HG03521 (cell line): ENCODE data around the gene SDHA.
"Not testable (repeated sequence)": the region's sequence is repeated elsewhere in the genome, so short reads cannot be mapped to it uniquely, and the experiment has no call there.

Experiments
- ATAC-seq: cut with Tn5 transposase; IDR thresholded peaks from one replicate; pipeline ENCODE4 v1.9.1; 2021; ENCODE audit warnings: mild to moderate bottlenecking, moderate library complexity; ENCODE audit not compliant: unreplicated experiment

Gene SDHA

DNA sequence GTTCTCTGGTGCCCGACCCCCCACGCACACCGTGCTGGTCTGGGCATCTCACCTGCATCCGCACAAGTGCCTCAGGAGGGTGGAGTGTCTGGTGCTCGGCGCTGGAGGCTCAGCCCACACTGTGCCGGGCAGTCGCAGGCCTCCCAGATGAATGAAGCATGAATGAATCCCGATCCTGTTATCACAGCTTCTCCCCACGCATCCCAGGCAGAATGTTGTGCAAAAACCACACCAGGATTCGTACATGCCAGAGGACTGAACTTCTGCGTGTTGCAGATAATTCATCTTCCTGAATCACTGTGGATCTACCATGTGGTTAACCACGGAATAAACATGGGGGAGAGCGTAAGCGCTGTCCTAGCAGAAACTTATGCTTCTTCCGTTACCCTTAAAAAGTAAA is 78.8 kb downstream of the SDHA start:
- ATAC-seq, result not testable (repeated sequence)

- not testable (repeated sequence) for ATAC-seq
These were observed 79.3 kb downstream of the SDHA start for GRCh38 chr5:297448-297847.

DNA sequence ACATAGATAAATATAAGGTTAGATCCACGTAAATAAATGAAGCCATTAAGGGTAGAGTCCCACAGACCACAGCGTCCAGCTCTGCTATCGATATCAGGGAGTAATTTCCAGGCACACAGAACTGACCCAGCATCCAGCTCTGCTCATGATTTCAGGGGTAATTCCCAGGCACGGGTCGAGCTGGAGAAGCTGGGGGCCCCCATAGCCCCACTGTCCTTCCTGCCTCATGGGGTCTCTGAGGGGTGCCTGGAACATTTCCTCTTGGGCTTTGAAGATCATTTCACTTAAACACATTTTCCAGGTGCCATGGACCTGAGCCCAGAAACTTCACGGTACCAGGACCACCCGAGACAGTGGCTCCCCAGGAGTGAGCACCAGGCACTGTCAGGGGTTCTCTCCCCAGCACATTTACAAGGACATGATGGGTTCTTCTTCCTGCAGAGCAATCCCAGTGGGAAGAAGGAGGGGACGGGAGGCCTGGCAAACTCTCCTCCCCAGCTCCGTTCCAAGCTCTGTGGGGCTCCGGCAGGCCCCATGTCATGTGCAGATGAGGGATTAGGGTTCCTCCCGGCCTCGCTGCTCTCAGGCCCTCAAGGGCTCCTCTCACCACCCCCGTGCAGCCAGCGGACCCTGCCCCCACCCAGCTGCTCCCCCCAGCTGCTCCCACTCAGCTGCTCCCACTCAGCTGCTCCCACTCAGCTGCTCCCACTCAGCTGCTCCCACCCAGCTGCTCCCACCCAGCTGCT is 80.0 kb downstream of the SDHA start:
- not testable (repeated sequence) for ATAC-seq

DNA sequence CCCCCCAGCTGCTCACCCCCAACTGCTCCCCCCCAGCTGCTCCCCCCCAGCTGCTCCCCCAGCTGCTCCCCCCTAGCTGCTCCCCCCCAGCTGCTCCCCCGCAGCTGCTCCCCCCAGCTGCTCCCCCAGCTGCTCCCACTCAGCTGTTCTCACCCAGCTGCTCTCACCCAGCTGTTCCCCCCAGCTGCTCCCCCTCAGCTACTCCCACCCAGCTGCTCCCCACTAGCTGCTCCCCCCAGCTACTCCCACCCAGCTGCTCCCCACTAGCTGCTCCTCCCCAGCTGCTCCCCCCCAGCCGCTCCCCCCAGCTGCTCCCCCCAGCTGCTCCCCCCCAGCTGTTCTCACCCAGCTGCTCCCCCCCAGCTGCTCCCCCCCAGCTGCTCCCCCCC is 80.6 kb downstream of the SDHA start:
- no peak for ATAC-seq

DNA sequence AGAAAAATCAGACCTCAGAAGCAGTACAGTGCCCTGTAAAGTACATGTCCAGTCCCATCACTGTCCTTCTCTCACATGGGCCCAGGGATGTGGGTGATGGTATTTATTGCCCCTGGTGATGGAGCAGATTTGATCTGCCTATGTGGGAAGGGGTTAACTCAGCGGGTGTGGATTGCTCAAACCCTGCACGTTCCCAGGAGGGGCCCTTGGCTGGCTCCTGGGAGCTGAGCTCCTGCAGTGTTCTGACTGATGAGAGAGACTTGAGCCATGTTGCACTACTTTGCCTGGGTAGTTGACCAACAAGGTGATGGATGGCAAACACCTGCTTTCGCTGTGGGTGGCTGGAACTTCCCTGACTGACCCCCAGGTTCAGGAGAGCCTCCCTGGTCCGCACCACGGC is 81.8 kb downstream of the SDHA start:
- ATAC-seq, result not testable (repeated sequence)

DNA sequence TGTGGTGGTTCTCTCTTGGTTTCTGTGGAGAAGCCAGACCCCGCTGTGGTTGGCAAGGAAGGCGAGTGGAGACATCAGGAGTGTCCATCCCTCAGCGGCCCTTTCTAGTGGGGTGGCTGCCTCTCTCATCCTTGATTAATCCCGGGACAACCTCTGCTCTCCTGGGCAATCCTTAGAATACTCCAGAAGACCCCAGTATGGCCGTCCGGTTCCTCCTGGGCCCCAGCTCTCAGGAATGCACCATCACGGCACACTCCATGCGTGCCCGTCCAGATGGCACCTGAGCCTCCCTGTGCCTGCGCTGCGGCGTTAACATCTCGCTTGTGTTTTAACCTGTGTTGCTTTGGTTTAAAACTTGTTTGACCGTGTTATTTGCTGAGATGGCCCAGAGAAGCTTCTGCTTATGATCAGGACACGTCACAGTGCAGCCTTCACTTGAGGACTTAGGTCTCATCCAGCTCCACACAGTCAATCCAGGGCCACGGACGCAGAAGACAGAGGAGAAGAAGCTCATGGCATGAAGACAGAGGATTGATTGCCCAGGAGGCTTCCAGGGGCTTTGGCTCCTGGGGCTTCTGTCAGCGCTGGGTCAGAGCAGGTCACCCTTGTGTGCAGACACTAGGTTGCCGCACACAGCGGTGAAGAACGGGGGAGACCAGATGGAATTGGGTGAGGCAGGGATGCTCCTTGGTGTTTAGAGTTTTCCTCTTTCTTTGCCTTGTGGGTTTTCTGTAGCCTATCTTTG is 82.7 kb downstream of the SDHA start:
- not testable (repeated sequence) for ATAC-seq

- not testable (repeated sequence) for ATAC-seq
These were observed 84.3 kb downstream of the SDHA start for GRCh38 chr5:302416-302815.

DNA sequence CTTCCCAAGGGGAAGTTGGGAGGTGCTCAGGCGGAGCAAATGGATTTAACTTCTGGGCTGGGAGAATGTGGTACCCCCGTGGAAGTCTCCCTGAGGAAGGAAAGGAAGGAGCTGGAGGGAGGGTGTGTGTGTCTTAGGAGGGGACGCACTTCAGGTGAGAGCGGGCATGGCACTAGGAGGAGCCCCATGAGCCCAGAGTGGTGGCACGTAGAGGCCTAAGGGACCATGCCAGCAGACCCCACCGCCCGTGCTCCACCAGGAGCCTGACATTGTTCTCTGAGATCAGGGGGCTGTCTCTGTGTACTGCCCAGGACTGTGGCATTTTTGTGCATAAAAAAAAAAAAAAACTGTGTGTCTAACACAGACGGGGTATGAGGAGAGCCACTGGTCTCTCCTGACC is 84.8 kb downstream of the SDHA start:
- no peak for ATAC-seq

DNA sequence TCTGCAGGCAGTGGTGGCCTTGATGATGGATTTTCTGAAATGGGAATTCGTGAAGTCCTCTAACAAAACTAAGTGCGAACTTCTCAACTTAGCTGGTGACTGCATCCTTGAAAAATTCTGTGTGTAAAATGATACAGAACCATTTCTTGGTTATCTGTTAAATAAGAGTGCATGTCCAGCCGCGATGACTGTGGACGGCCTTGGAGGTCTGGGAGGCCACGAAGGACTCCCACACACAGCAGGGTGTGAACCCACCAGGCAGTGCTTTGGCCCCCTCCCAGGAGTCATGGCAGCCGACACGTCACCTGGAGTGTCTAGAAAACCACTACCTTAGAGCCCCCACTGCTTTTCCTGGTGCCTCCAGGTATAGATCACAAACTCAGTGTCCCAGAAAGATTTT is 85.6 kb downstream of the SDHA start:
- not testable (repeated sequence) for ATAC-seq

DNA sequence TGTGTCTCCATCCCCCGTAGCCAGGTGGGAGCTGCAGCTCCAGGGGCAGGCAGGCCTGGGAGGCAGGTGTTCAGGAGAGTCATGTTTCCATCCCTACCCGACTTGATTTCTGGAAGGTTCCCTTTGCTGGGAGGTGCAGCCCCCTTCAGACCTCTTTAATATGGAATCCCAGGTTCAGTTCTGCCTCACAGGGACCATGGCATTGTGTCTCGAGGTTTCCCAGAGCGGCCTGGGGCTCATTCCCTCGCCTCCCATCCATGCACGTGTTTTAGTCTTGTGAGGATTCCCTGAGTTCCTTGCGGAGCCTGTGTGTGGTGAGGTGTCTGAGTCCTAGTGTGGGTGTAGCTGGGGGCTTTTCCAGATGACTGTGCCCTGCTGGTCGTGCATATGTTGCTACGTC is 86.9 kb downstream of the SDHA start:
- no peak for ATAC-seq

DNA sequence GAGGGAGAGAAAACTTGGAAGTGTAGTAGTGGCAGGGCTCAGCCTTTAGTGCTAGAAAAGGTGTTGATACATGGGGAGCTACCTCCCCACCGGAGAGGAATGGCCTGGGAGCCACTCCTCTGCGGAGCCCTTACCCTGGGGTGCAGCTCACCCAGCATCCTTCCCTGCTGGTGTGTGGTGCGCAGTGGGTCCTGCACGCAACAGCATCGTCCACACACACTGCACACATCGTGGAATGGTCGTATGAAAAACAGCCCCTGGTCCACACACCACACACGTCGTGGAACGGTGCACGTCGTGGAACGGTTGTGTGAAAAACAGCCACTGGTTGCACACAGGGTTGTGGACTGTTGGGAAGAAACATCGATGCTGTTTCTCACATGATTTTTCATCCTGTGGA is 87.3 kb downstream of the SDHA start:
- no peak for ATAC-seq

DNA sequence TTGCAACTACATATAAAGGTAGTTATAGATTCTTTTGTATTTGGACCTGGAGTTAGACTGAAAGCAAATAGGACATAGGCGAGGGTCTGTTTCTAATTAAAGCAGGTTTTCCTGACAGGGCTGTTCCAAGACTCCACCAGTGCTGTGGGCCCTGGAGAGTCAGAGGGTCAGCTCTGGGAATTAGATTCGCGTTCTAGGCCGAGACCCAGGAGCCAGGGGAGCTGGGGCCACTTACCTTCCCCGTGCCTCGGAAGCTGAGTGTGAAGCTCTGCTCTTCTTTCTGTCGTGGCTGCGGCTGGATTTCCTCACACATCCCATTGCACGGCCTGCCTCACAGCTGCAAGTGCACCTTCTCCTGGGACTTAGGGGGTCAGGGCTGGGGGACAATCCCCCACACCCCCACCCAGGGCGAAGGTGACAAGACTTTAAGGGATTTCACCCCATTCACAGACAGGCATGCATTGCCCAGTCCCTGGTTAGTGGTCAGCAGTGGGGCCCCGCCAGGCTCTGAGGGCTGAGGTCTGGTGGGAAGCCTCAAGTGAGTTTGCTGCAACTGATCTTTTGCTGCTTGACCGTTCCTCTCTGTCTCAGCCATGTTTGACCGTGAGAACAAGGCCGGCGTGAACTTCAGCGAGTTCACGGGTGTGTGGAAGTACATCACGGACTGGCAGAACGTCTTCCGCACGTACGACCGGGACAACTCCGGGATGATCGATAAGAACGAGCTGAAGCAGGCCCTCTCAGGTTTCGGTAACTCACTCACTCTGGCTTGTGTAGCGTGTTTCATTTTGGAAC is 88.1 kb downstream of the SDHA start:
- ATAC-seq, result no peak
